ENCODE measurements around the gene GATA2. TPM values are rescaled to one million over a fixed set of nuclear protein-coding genes. Genes with fewer than 3 reads are reported as not detected.

The GATA2 gene
- total RNA-seq, 4 donors from 2014 or later = 5.4 to 16.0 (median 8.1) TPM

DNA sequence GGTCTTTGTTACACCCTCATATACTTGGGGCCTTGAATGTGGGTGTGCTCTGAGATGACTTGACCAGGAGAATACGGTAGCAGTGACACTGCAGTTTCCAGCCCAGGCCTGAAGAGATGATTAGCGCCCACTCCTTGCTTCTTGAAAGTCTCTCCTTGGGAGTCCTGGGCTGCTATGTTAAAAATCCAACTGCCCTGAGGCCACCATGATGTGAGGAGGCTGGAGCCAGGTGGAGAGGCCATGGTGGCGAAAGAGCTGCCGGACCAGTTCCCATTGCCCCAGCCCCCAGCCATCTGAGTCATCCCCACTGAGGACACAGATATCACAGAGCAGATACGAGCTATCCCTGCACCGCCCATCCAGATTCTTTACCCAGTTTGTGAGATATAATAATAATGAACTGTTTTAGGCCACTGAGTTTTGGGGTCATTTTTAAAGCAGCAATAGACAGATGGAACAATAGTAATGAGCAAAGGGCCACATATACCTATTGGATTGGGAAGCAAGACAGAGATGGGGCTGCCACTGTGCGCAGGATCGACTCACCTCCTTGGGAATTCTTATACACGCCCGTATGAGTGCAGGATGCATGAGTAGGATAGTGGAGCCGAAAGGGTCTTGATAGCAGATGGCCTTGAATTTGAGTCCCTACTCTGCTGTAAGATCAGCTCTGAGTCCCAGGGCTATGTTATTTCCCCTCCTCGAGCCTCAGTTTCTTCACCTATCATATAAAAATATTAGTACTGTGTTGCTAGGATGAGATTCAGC, 12.1 kb upstream of the GATA2 start:
- TF ChIP-seq EP300 (IDR thresholded peaks at IDR 0.05) (no peak), POLR2A (IDR thresholded peaks at IDR 0.05) (no peak), POLR2AphosphoS5 (IDR thresholded peaks at IDR 0.05) (no peak)
- TF ChIP-seq, protein P1, sequence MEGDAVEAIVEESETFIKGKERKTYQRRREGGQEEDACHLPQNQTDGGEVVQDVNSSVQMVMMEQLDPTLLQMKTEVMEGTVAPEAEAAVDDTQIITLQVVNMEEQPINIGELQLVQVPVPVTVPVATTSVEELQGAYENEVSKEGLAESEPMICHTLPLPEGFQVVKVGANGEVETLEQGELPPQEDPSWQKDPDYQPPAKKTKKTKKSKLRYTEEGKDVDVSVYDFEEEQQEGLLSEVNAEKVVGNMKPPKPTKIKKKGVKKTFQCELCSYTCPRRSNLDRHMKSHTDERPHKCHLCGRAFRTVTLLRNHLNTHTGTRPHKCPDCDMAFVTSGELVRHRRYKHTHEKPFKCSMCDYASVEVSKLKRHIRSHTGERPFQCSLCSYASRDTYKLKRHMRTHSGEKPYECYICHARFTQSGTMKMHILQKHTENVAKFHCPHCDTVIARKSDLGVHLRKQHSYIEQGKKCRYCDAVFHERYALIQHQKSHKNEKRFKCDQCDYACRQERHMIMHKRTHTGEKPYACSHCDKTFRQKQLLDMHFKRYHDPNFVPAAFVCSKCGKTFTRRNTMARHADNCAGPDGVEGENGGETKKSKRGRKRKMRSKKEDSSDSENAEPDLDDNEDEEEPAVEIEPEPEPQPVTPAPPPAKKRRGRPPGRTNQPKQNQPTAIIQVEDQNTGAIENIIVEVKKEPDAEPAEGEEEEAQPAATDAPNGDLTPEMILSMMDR (IDR thresholded peaks at IDR 0.05) = no peak
- peaks cover 92% of the 10 kb centered on the region for H3K27me3 ChIP-seq
- H3K9me3 ChIP-seq = no peaks in the 10 kb centered on the region
- 95 to 100% methylated on average over 2 to 8 of the region's 12 CpGs for WGBS, 2 donors (ENCODE audit: low coverage in 1 of 2)
- no peak for ATAC-seq
- no peak overlapping the region for H3K27ac ChIP-seq
- no peaks in the 10 kb centered on the region for H3K4me1 ChIP-seq
- H3K36me3 ChIP-seq = no peaks in the 10 kb centered on the region
- H3K4me3 ChIP-seq = no peak overlapping the region

DNA sequence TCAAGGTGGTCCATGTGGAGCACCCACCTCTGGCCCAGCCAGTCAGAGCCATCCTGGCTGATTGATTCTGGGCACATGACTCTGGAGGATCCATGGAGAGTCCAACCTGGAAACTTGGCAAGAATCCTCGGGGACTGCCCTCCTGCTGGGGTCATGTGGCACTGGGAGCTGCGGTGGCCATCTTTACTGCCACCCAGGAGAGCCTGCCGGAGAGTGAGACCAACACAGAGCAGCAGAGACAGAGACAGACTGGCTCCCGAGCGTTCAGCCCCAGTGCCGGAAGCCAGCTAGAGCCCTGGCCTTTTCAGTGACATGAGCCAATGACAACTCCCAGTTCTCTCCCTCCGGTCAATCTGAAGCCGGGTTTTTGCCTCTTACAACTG, 11.5 kb upstream of the GATA2 start:
- TF ChIP-seq POLR2AphosphoS5 (IDR thresholded peaks at IDR 0.05) (no peak), POLR2A (IDR thresholded peaks at IDR 0.05) (no peak), EP300 (IDR thresholded peaks at IDR 0.05) (no peak)
- TF ChIP-seq, protein P1 (IDR thresholded peaks at IDR 0.05) = no peak
- peaks cover 92% of the 10 kb centered on the region for H3K27me3 ChIP-seq
- H3K4me1 ChIP-seq = no peaks in the 10 kb centered on the region
- H3K9me3 ChIP-seq = no peaks in the 10 kb centered on the region
- 87 to 95% methylated on average over 4 of the region's 8 CpGs for WGBS, 2 donors (ENCODE audit: low coverage in 1 of 2)
- H3K4me3 ChIP-seq = no peak overlapping the region
- ATAC-seq = no peak
- no peak overlapping the region for H3K27ac ChIP-seq
- no peaks in the 10 kb centered on the region for H3K36me3 ChIP-seq

DNA sequence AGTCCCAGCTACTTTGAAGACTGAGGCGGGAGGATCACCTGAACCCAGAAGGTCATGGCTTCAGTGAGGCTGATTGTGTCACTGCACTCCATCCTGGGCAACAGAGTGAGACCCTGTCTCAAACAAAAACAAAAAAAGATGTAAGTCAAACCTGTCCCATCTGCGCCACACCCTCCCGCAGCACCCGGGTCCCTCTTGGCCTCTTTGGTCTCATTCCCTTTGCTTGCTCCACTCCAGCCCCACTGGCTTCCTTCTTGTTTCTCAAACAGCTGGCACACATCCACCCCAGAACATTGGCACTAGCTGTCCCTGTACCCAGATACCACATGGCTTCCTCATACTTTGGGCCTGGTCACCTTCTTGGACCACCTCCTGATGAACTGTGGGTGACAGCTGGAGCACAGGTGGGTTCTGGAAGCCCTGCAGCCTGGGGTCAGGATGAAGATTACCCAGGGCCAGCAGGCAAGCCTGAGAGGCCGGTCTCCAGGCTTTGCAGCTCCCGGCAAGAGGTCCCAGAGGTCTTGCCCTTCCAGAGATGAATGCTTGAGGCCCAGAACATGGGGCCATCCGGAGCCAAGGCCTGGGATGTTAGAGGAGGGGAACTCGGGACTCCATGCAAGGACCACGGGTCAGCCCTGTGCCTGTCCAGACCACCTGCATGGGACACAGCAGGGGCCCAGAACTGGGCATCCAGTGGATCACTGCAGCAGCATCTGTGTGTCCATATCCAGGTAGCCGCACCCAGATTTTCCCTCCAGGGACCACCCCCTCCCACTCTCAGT, 10.9 kb upstream of the GATA2 start:
- TF ChIP-seq, protein P1 (IDR thresholded peaks at IDR 0.05) = no peak
- TF ChIP-seq POLR2A (IDR thresholded peaks at IDR 0.05) = no peak
- no peak for TF ChIP-seq POLR2AphosphoS5 (IDR thresholded peaks at IDR 0.05)
- TF ChIP-seq EP300 (IDR thresholded peaks at IDR 0.05) = no peak
- 95 to 96% methylated on average over 3 to 6 of the region's 10 CpGs for WGBS, 2 donors (ENCODE audit: low coverage in 1 of 2)
- H3K36me3 ChIP-seq = no peaks in the 10 kb centered on the region
- H3K27ac ChIP-seq = no peak overlapping the region
- H3K9me3 ChIP-seq = no peaks in the 10 kb centered on the region
- H3K4me3 ChIP-seq = no peak overlapping the region
- peaks cover 92% of the 10 kb centered on the region for H3K27me3 ChIP-seq
- no peak for ATAC-seq
- H3K4me1 ChIP-seq = no peaks in the 10 kb centered on the region

DNA sequence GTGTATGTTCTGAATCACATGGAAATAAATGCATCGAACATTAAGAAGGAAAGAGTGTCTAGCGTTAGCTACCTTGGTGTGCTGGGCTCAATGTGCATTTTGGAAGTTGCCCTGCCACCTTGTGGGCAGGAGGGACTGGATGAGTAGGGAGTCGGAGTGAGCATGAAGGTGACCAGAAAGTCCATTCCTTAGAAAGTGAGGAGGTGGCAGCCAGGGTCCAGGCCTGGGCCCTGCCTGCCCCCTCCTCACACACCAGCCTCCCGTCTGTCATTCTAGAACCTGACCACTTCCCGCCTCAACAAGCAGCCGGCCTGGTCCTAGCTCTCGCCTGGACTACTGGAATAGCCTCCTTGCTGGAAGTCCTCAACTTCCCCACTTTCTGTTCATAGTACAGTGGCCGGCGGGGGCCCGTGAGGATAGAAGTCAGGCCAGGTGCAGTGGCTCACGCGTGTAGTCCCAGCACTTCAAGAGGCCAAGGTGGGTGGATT, 10.2 kb upstream of the GATA2 start:
- WGBS, 2 donors (ENCODE audit: low coverage in 1 of 2) = 66 to 77% methylated on average over 5 to 7 of the region's 12 CpGs
- H3K36me3 ChIP-seq = no peaks in the 10 kb centered on the region
- no peak overlapping the region for H3K27ac ChIP-seq
- no peak for ATAC-seq
- H3K9me3 ChIP-seq = no peaks in the 10 kb centered on the region
- H3K4me1 ChIP-seq = peaks cover 0 to under 1% (median 0%) of the 10 kb centered on the region in 3 donors
- H3K27me3 ChIP-seq = peaks cover 92% of the 10 kb centered on the region
- TF ChIP-seq, protein P1 (IDR thresholded peaks at IDR 0.05) = no peak
- no peak for TF ChIP-seq POLR2AphosphoS5 (IDR thresholded peaks at IDR 0.05)
- TF ChIP-seq POLR2A (IDR thresholded peaks at IDR 0.05) = no peak
- TF ChIP-seq EP300 (IDR thresholded peaks at IDR 0.05) = no peak
- no peak overlapping the region for H3K4me3 ChIP-seq

All from gastroesophageal sphincter (tissue), 4 donors.